Activated CD4-positive, alpha-beta T cell treated with anti-CD3 and anti-CD28 coated beads, Interleukin-2, amount 50 U/mL, for 24 hours (primary cell): Measurements from ENCODE around the gene DUSP8.

Source experiments
- DNase-seq, 2 donors: peaks; one replicate each; pipeline ENCODE4 v3.0.0-alpha.2; 2020; ENCODE audit warnings: low read depth in 1 of 2, low spot score in 1 of 2

DUSP8 gene

GRCh38 chr11:1554981-1555712 is 16.9 kb downstream of the DUSP8 start:
- DNase-seq = no peak

GRCh38 chr11:1553808-1554594 is 18.1 kb downstream of the DUSP8 start:
- DNase-seq = no peak

- DNase-seq = no peak
These were observed 22.4 kb downstream of the DUSP8 start for GRCh38 chr11:1549338-1550330.

- DNase-seq = no peak
These were observed 23.6 kb downstream of the DUSP8 start for GRCh38 chr11:1548221-1549070.

- no peak for DNase-seq
These were observed 24.5 kb downstream of the DUSP8 start for GRCh38 chr11:1547467-1548098.

- DNase-seq = no peak
These were observed 25.3 kb downstream of the DUSP8 start for GRCh38 chr11:1546536-1547466.

GRCh38 chr11:1546077-1546535 is 26.0 kb downstream of the DUSP8 start:
- no peak for DNase-seq

GRCh38 chr11:1545432-1545831 is 26.6 kb downstream of the DUSP8 start:
- DNase-seq = no peak

GRCh38 chr11:1544536-1544935 is 27.5 kb downstream of the DUSP8 start:
- DNase-seq = no peak

GRCh38 chr11:1543606-1544263 is 28.3 kb downstream of the DUSP8 start:
- no peak for DNase-seq

- DNase-seq = no peak
These were observed 29.8 kb downstream of the DUSP8 start for GRCh38 chr11:1542267-1542666.

- no peak for DNase-seq
These were observed 30.4 kb downstream of the DUSP8 start for GRCh38 chr11:1541474-1542204.

GRCh38 chr11:1540074-1540473 is 32.0 kb downstream of the DUSP8 start:
- no peak for DNase-seq

GRCh38 chr11:1538153-1538552 is 33.9 kb downstream of the DUSP8 start:
- no peak for DNase-seq

- DNase-seq = no peak
These were observed 35.8 kb downstream of the DUSP8 start for GRCh38 chr11:1536065-1536843.

- no peak for DNase-seq
These were observed 37.4 kb downstream of the DUSP8 start for GRCh38 chr11:1534682-1535081.

GRCh38 chr11:1534171-1534570 is 37.9 kb downstream of the DUSP8 start:
- no peak for DNase-seq
